ENCODE data around the gene TEX30.

GRCh38 chr13:102816708-102817107, 43.1 kb upstream of the TEX30 start:
- TF ChIP-seq CTCF (IDR thresholded peaks at IDR 0.05; ENCODE audit: insufficient read depth, low read length): no peak
- TF ChIP-seq POLR2AphosphoS5 (IDR thresholded peaks at IDR 0.05; ENCODE audit: low read depth): no peak
- TF ChIP-seq, protein P1, sequence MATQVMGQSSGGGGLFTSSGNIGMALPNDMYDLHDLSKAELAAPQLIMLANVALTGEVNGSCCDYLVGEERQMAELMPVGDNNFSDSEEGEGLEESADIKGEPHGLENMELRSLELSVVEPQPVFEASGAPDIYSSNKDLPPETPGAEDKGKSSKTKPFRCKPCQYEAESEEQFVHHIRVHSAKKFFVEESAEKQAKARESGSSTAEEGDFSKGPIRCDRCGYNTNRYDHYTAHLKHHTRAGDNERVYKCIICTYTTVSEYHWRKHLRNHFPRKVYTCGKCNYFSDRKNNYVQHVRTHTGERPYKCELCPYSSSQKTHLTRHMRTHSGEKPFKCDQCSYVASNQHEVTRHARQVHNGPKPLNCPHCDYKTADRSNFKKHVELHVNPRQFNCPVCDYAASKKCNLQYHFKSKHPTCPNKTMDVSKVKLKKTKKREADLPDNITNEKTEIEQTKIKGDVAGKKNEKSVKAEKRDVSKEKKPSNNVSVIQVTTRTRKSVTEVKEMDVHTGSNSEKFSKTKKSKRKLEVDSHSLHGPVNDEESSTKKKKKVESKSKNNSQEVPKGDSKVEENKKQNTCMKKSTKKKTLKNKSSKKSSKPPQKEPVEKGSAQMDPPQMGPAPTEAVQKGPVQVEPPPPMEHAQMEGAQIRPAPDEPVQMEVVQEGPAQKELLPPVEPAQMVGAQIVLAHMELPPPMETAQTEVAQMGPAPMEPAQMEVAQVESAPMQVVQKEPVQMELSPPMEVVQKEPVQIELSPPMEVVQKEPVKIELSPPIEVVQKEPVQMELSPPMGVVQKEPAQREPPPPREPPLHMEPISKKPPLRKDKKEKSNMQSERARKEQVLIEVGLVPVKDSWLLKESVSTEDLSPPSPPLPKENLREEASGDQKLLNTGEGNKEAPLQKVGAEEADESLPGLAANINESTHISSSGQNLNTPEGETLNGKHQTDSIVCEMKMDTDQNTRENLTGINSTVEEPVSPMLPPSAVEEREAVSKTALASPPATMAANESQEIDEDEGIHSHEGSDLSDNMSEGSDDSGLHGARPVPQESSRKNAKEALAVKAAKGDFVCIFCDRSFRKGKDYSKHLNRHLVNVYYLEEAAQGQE (IDR thresholded peaks at IDR 0.05; ENCODE audit: insufficient replicate concordance, low read depth): no peak
- TF ChIP-seq GABPA (IDR thresholded peaks at IDR 0.05; ENCODE audit: low read depth): no peak
